ENCODE results near the gene LHFPL6. TPM values are rescaled to one million over a fixed set of nuclear protein-coding genes. Genes with fewer than 3 reads are reported as not detected.

The LHFPL6 gene
- total and polyA plus RNA-seq, 8 donors, result 1.8 to 13.4 (median 7.1) TPM

DNA sequence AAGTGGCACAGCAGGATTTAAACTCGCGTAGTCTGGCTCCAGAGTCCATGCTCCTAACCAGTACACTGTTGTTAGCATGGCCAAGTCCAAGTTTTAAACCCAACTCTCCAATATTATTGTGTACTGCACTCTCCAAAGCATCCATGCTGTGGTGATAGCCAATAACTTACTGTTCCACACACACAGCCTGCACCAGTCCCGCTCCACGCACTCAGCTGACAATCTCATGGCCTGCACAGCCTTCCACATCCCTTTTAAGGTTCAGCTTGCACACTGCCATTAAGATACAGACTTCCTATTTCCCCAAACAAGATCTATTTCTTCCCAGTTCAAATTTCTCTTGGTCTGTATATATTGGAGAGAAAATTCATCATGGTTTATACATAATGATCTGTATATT is 80.7 kb downstream of the LHFPL6 start:
- no peak for FAIRE-seq
- intact Hi-C loops (cut with DNase I), result no loop called here
- no peaks in the 10 kb centered on the region for H3K27me3 ChIP-seq
- no peak overlapping the region for H3K27ac ChIP-seq
- 92 to 97% methylated on average over 4 of the region's 4 CpGs for WGBS, 2 donors
- H3K36me3 ChIP-seq, result no peaks in the 10 kb centered on the region
- DNase-seq, result no peak
- H3K4me1 ChIP-seq, result no peaks in the 10 kb centered on the region
- TF ChIP-seq, protein P1, sequence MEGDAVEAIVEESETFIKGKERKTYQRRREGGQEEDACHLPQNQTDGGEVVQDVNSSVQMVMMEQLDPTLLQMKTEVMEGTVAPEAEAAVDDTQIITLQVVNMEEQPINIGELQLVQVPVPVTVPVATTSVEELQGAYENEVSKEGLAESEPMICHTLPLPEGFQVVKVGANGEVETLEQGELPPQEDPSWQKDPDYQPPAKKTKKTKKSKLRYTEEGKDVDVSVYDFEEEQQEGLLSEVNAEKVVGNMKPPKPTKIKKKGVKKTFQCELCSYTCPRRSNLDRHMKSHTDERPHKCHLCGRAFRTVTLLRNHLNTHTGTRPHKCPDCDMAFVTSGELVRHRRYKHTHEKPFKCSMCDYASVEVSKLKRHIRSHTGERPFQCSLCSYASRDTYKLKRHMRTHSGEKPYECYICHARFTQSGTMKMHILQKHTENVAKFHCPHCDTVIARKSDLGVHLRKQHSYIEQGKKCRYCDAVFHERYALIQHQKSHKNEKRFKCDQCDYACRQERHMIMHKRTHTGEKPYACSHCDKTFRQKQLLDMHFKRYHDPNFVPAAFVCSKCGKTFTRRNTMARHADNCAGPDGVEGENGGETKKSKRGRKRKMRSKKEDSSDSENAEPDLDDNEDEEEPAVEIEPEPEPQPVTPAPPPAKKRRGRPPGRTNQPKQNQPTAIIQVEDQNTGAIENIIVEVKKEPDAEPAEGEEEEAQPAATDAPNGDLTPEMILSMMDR (IDR thresholded peaks at IDR 0.05), result no peak
- H3K4me3 ChIP-seq, result no peak overlapping the region
- H3K9me3 ChIP-seq, result no peaks in the 10 kb centered on the region
- ATAC-seq, result no peak

DNA sequence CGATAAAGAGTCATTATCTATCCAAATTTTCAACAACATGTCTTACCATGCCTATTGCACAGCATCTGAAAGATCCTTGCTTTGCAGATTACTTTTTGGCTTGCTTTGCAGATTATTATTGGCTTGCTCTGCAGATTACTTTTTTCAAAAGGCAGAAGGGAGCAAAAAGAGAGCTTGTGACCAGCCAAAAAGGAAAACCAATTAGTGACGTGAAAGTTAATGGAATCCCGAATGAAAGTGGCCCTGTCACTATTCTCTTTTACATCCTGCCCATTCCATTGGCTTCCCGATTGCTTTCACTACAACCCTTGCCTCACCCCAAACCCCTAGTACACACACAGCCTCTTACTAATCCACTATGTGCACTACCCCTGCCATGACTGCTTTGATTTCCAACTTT is 81.3 kb downstream of the LHFPL6 start:
- Histone ChIP-seq H3K27me3 (no peaks in the 10 kb centered on the region), H3K9me3 (no peaks in the 10 kb centered on the region), H3K36me3 (no peaks in the 10 kb centered on the region), H3K4me1 (no peaks in the 10 kb centered on the region), H3K4me3 (no peak overlapping the region), H3K27ac (no peak overlapping the region)
- FAIRE-seq (no peak), ATAC-seq (no peak), DNase-seq (no peak)
- intact Hi-C loops (cut with DNase I), result no loop called here
- WGBS, 2 donors, result 73 to 82% methylated on average over 4 of the region's 4 CpGs
- TF ChIP-seq, protein P1 (IDR thresholded peaks at IDR 0.05), result no peak

DNA sequence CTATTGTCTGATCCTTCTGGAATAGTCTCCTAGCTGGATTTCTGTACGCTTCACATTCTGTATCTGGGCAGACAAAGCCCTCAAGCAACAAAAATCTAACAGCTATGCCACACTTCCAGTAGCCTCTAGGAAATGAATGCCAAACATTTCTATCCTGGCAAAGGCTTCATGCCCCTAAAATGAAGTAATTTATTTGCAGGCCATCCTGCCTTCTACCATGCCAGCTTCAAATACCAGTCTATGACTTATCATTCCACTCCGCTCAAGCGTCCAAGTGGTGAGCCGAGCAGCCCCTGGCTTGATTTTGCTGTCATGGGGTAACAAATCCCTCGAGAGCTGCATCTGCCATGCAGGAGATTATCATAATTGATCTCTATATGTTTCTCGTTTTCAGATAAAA is 86.9 kb downstream of the LHFPL6 start:
- H3K27ac ChIP-seq, result no peak overlapping the region
- FAIRE-seq, result no peak
- WGBS, 2 donors, result 67 to 70% methylated on average over 6 of the region's 6 CpGs

DNA sequence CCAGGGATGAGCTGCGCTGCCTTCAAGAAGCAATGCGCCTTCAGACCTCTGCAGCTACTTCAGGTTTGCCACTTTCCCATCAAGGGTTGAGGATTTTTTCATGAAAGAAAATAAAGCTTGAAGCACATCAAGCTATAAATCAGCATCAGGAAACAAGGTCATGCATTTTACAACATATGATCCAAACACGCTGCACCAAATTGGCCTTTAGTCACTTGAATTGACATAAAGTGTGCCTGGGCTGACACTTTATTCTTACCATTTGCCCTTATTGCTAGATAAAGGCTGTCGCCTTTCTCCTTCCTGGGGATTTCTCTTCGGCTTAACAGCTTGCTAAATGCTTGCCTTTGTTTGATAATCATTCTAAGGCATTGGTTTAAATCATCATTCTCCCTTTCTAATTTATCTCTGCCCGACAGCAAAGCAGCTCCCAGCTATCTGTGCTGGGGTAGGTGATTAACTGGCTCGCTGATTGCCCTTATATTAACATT is 87.7 kb downstream of the LHFPL6 start:
- ATAC-seq (no peak), DNase-seq (no peak), FAIRE-seq (no peak)
- Histone ChIP-seq H3K27me3 (no peaks in the 10 kb centered on the region), H3K4me1 (no peaks in the 10 kb centered on the region), H3K36me3 (no peaks in the 10 kb centered on the region), H3K27ac (no peak overlapping the region), H3K4me3 (no peak overlapping the region), H3K9me3 (no peaks in the 10 kb centered on the region)
- TF ChIP-seq, protein P1 (IDR thresholded peaks at IDR 0.05), result no peak
- intact Hi-C loops (cut with DNase I), result no loop called here
- 56 to 58% methylated on average over 7 of the region's 7 CpGs for WGBS, 2 donors

More for the DNA sequence above, 86.9 kb downstream of the LHFPL6 start:
- Histone ChIP-seq H3K27me3 (no peaks in the 10 kb centered on the region), H3K36me3 (no peaks in the 10 kb centered on the region), H3K4me1 (no peaks in the 10 kb centered on the region), H3K4me3 (no peak overlapping the region), H3K9me3 (no peaks in the 10 kb centered on the region)
- ATAC-seq (peak in 1 of 4 donors; percentile 29), DNase-seq (no peak)
- intact Hi-C loops (cut with DNase I), result no loop called here
- TF ChIP-seq, protein P1 (IDR thresholded peaks at IDR 0.05), result no peak

DNA sequence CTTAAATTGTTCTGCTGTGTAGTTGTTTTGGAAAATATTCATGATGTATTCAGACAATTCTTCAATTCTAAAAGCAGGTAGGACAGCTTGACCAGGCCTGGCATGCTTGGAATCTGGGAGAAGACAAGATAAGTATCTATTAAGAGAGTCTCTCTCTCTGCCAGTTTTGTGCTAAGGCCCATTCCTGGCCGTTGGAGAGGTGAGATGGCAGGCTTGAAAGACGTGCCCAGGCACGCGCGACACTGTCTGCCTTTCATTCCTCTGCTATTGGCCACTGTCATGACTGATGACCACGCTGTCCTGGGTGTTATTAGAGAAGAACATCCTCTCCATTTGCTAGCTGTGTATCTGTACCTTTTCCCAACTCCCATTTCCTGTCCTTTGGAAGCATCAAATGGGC is 90.3 kb downstream of the LHFPL6 start:
- no peak for DNase-seq
- H3K9me3 ChIP-seq, result no peaks in the 10 kb centered on the region

More for the DNA sequence above, 90.3 kb downstream of the LHFPL6 start:
- H3K36me3 ChIP-seq, result no peaks in the 10 kb centered on the region
- H3K4me1 ChIP-seq, result no peaks in the 10 kb centered on the region
- intact Hi-C loops (cut with DNase I), result no loop called here
- peaks cover 0 to 6% (median 0%) of the 10 kb centered on the region in 4 donors for H3K27me3 ChIP-seq
- no peak overlapping the region for H3K4me3 ChIP-seq
- ATAC-seq, result no peak
- 83 to 86% methylated on average over 6 of the region's 6 CpGs for WGBS, 2 donors
- no peak for FAIRE-seq
- TF ChIP-seq, protein P1 (IDR thresholded peaks at IDR 0.05), result no peak
- H3K27ac ChIP-seq, result no peak overlapping the region
